Tibial nerve (tissue), 4 donors: Measurements from ENCODE around the gene MUC20. TPM values are rescaled to one million over a fixed set of nuclear protein-coding genes. Genes with fewer than 3 reads are reported as not detected.

Experiments used
- DNase-seq, 2 donors: peaks; one replicate each; pipeline ENCODE4 v3.0.0-alpha.2; 2019; ENCODE audit warnings: low spot score in 2 of 2
- H3K27ac ChIP-seq, 4 donors: fragments of 200-600 bp; sonication (generic) in 3 of 4; one replicate each; pipeline ENCODE4 v1.5.1; 2017 to 2019; ENCODE audit warnings: mild to moderate bottlenecking in 1 of 4
- H3K27me3 ChIP-seq, 2 donors: fragments of 200-600 bp; sonication (generic) in 1 of 2; one replicate each; pipeline versions ENCODE4 v1.5.1 to v1.6.0; 2017 to 2019
- H3K36me3 ChIP-seq, 3 donors: fragments of 200-600 bp; sonication (generic); one replicate each; pipeline ENCODE4 v1.5.1; 2018 to 2019
- H3K4me1 ChIP-seq, 4 donors: fragments of 200-600 bp; sonication (generic) in 3 of 4; one replicate each; pipeline ENCODE4 v1.5.1; 2017 to 2019
- H3K4me3 ChIP-seq, 4 donors: fragments of 200-600 bp; sonication (generic) in 3 of 4; one replicate each; pipeline ENCODE4 v1.5.1; 2017 to 2019; ENCODE audit warnings: mild to moderate bottlenecking in 1 of 4, moderate library complexity in 1 of 4
- H3K9me3 ChIP-seq, 4 donors: fragments of 200-600 bp; sonication (generic) in 3 of 4; one replicate each; pipeline ENCODE4 v1.5.1; 2017 to 2019
- EP300 ChIP-seq, 2 donors: sonication (generic); formaldehyde crosslinking; IDR thresholded peaks; one replicate each; pipeline ENCODE4 v1.6.1; 2017; ENCODE audit warnings: antibody characterized with exemption in 2 of 2, mild to moderate bottlenecking in 1 of 2
- POLR2A ChIP-seq, 2 donors: fragments of 450-650 bp; IDR thresholded peaks; one replicate each; pipeline ENCODE4 v1.6.1; 2017; ENCODE audit warnings: antibody characterized with exemption in 2 of 2, mild to moderate bottlenecking in 2 of 2, moderate library complexity in 2 of 2
- WGBS, 2 donors: methylation state at CpG; one replicate each; pipeline ENCODE4 v1.1.5; 2018; 5-methylcytosine and 5-hydroxymethylcytosine counted together
- total RNA-seq, 4 donors: library from RNA; depleted of rRNA; stranded (reverse); fragments of >200 nt; gene quantifications; one replicate each; pipeline ENCODE4 v1.1.0, GENCODE V29; 2016
- TF ChIP-seq, protein P1 (sequence below), 5 experiments: fragments of 200-600 bp in 3 of 5; fragments of 450-650 bp in 2 of 5; sonication (generic) in 3 of 5; IDR thresholded peaks; one replicate each; pipeline ENCODE4 v1.5.1; 2016 to 2019; ENCODE audit warnings: antibody characterized with exemption in 5 of 5, mild to moderate bottlenecking in 3 of 5, moderate library complexity in 2 of 5

Gene MUC20
- total RNA-seq, 4 donors from 2014 or later = 11.0 to 67.5 (median 22.9) TPM

DNA sequence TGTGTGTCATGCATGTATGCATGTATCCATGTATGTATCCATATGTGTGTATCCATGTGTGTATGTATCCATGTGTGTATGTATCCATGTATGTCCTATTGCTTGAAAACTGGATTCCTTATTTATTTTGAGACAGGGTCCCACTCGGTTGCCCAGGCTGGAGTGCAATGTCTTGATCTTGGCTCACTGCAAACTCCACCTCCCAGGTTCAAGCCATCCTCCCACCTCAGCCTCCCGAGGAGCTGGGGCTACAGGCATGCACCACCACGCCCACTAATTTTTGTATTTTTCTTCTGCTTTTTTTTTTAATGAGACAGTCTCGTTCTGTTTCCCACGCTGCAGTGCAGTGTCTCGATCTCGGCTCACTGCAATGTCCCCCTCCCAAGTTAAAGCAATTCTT lies 34.1 kb downstream of the MUC20 start:
- Histone ChIP-seq H3K27me3 (peaks cover 0 to 21% of the 10 kb centered on the region in 2 donors), H3K36me3 (no peaks in the 10 kb centered on the region), H3K4me3 (no peak overlapping the region), H3K9me3 (no peaks in the 10 kb centered on the region), H3K27ac (no peak overlapping the region), H3K4me1 (peaks cover 0 to 9% (median 0%) of the 10 kb centered on the region in 4 donors)
- WGBS, 2 donors = 80 to 86% methylated on average over 7 of the region's 7 CpGs
- TF ChIP-seq EP300 (IDR thresholded peaks at IDR 0.05) (no peak), POLR2A (IDR thresholded peaks at IDR 0.05) (no peak)
- TF ChIP-seq, protein P1, sequence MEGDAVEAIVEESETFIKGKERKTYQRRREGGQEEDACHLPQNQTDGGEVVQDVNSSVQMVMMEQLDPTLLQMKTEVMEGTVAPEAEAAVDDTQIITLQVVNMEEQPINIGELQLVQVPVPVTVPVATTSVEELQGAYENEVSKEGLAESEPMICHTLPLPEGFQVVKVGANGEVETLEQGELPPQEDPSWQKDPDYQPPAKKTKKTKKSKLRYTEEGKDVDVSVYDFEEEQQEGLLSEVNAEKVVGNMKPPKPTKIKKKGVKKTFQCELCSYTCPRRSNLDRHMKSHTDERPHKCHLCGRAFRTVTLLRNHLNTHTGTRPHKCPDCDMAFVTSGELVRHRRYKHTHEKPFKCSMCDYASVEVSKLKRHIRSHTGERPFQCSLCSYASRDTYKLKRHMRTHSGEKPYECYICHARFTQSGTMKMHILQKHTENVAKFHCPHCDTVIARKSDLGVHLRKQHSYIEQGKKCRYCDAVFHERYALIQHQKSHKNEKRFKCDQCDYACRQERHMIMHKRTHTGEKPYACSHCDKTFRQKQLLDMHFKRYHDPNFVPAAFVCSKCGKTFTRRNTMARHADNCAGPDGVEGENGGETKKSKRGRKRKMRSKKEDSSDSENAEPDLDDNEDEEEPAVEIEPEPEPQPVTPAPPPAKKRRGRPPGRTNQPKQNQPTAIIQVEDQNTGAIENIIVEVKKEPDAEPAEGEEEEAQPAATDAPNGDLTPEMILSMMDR (IDR thresholded peaks at IDR 0.05) = no peak
- no peak for DNase-seq

DNA sequence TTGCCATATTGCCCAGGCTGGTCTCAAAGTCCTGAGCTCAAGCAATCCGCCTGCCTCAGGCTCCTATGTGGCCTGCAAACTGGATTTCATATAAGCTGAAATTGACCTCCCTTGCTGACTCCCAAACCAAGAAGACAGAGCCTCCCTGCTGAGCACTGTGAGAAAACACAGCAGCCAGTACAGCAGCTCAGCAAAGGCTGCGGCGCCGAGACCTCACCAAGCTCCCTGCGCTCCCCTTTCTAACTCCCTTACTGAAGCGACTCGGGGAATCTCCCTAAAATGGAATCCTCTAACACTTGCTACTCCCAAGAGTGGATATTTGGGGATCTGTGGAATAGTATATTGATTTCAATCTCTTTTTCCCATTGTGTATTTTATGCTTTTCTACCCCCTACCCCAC lies 34.6 kb downstream of the MUC20 start:
- TF ChIP-seq POLR2A (IDR thresholded peaks at IDR 0.05) (no peak), EP300 (IDR thresholded peaks at IDR 0.05) (no peak)
- TF ChIP-seq, protein P1 (IDR thresholded peaks at IDR 0.05) = no peak
- H3K36me3 ChIP-seq = no peaks in the 10 kb centered on the region
- H3K27ac ChIP-seq = no peak overlapping the region
- no peaks in the 10 kb centered on the region for H3K9me3 ChIP-seq
- H3K4me3 ChIP-seq = no peak overlapping the region
- WGBS, 2 donors = 82 to 83% methylated on average over 7 of the region's 7 CpGs
- peaks cover 0 to 9% (median 0%) of the 10 kb centered on the region in 4 donors for H3K4me1 ChIP-seq
- no peak for DNase-seq
- H3K27me3 ChIP-seq = peaks cover 0 to 25% of the 10 kb centered on the region in 2 donors

DNA sequence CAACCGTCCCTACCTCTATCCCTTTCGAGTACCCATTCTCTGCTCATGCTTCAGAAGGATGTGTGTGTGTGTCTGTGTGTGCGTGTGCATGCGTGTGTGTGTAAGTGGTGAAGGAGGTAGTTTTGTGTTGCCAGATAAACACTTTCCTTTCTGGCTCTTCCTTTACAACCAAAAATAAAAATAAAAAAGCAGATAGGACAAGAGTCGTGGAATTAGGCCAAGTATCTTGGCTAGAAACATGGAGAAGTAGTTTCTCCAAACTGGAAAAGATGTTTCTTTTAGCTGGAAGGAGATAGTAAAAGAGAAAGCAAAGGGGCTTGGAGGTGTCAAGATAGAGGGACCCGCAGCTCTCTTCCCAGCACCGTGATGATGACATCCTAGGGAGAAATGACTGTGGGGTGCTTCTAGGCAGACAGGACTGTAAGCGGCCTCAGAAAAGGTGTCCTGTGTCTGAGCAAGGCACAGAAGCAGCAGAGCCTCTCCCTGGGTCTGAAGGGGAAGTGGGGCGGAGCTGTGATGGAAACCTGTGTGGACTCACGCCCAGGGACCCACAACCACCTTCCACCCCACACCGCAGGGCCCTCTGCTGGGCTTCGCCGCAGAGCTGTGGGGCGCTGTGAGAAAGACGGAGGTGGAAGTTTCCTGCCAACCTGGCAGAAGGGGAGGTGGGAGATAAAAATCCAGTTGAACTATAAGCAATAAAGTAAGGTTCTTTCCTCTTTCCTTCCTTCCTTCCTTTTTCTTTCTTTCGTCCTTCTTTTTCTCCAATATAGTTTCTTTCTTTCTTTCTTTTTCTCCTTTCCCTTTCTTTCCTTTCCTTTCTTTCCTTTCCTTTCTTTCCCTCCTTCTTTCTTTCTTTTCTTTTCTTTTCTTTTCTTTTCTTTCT lies 35.3 kb downstream of the MUC20 start:
- Histone ChIP-seq H3K27me3 (peaks cover 0 to 32% of the 10 kb centered on the region in 2 donors), H3K9me3 (no peaks in the 10 kb centered on the region), H3K4me1 (peaks cover 0 to 13% (median 0%) of the 10 kb centered on the region in 4 donors), H3K27ac (no peak overlapping the region), H3K36me3 (no peaks in the 10 kb centered on the region), H3K4me3 (no peak overlapping the region)
- WGBS, 2 donors = 67 to 74% methylated on average over 16 of the region's 16 CpGs
- TF ChIP-seq EP300 (IDR thresholded peaks at IDR 0.05) (no peak), POLR2A (IDR thresholded peaks at IDR 0.05) (no peak)
- TF ChIP-seq, protein P1 (IDR thresholded peaks at IDR 0.05) = no peak
- DNase-seq = no peak

DNA sequence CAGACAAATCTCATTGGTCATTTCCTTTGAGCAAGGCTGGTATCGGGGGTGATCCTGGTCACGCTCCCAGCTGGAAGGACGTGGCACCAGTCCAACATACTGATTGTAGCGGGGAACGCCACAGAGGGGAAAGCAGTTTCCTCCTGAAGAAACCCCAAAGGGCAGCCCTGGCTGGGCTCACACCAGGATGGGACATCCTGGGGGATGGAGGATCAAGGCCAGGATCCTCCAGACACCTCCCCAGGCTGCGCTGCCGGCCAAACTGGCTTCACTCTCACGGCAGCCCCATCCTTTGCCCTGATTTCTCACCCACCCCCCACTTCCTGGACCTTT lies 36.6 kb downstream of the MUC20 start:
- DNase-seq = no peak
- peaks cover 0 to 20% (median 0%) of the 10 kb centered on the region in 4 donors for H3K4me1 ChIP-seq
- no peak overlapping the region for H3K27ac ChIP-seq
- no peaks in the 10 kb centered on the region for H3K36me3 ChIP-seq
- no peaks in the 10 kb centered on the region for H3K9me3 ChIP-seq
- peaks cover 0 to 44% of the 10 kb centered on the region in 2 donors for H3K27me3 ChIP-seq
- 17 to 38% methylated on average over 5 to 8 of the region's 8 CpGs for WGBS, 2 donors
- no peak overlapping the region for H3K4me3 ChIP-seq
- TF ChIP-seq POLR2A (IDR thresholded peaks at IDR 0.05) (no peak), EP300 (IDR thresholded peaks at IDR 0.05) (no peak)
- TF ChIP-seq, protein P1 (IDR thresholded peaks at IDR 0.05) = no peak

DNA sequence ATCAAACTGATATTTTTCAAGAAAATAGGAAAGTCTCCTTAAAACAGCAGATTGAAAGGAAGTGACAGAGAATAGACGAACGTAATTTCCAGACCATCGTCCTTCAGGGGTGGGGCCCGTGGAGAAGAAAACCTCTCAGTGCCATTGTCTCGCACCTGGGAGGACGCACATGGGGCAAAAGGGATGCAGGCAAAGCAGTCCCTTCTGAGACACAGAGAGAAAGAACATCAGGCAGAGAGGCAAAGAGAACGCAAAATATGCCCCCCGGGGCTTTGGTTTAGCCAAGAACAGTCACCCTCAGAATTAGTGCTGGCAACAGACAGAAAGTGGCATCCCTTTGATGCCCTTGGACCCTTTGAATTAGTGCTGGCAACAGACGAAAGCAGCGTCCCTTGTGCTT lies 37.0 kb downstream of the MUC20 start:
- H3K4me1 ChIP-seq = peaks cover 0 to 20% (median 0%) of the 10 kb centered on the region in 4 donors
- peaks cover 0 to 45% of the 10 kb centered on the region in 2 donors for H3K27me3 ChIP-seq
- no peak overlapping the region for H3K27ac ChIP-seq
- WGBS, 2 donors = 44 to 54% methylated on average over 10 of the region's 10 CpGs
- TF ChIP-seq, protein P1 (IDR thresholded peaks at IDR 0.05) = no peak
- TF ChIP-seq POLR2A (IDR thresholded peaks at IDR 0.05) (no peak), EP300 (IDR thresholded peaks at IDR 0.05) (no peak)
- no peaks in the 10 kb centered on the region for H3K36me3 ChIP-seq
- DNase-seq = no peak
- H3K4me3 ChIP-seq = no peak overlapping the region
- H3K9me3 ChIP-seq = no peaks in the 10 kb centered on the region
